ENCODE data around the gene TET1.
"Not testable (repeated sequence)": the region's sequence is repeated elsewhere in the genome, so short reads cannot be mapped to it uniquely, and the experiment has no call there.

Gene TET1

GRCh38 chr10:68734349-68734748 is 174.2 kb downstream of the TET1 start:
- ATAC-seq = no peak
- TF ChIP-seq TCF4 (CRISPR knock-in tag; IDR thresholded peaks at IDR 0.05; ENCODE audit: borderline replicate concordance) (no peak), ARNTL (CRISPR knock-in tag; IDR thresholded peaks at IDR 0.05; ENCODE audit: borderline replicate concordance, low read depth) (no peak), ZC3H10 (CRISPR knock-in tag; IDR thresholded peaks at IDR 0.05) (no peak), ZNF8 (CRISPR knock-in tag; IDR thresholded peaks at IDR 0.05) (no peak)

- no peak for ATAC-seq
- TF ChIP-seq ARNTL (CRISPR knock-in tag; IDR thresholded peaks at IDR 0.05; ENCODE audit: borderline replicate concordance, low read depth) (no peak), SNAI2 (CRISPR knock-in tag; IDR thresholded peaks at IDR 0.05) (no peak), ZFP30 (CRISPR knock-in tag; IDR thresholded peaks at IDR 0.05) (no peak), ZFP3 (CRISPR knock-in tag; IDR thresholded peaks at IDR 0.05) (no peak), RARB (CRISPR knock-in tag; IDR thresholded peaks at IDR 0.05) (no peak), ZNF8 (CRISPR knock-in tag; IDR thresholded peaks at IDR 0.05) (no peak), ZC3H10 (CRISPR knock-in tag; IDR thresholded peaks at IDR 0.05) (no peak), PPARA (CRISPR knock-in tag; IDR thresholded peaks at IDR 0.05; ENCODE audit: borderline replicate concordance) (no peak), BACH2 (CRISPR knock-in tag; IDR thresholded peaks at IDR 0.05; ENCODE audit: borderline replicate concordance) (no peak), PATZ1 (CRISPR knock-in tag; IDR thresholded peaks at IDR 0.05; ENCODE audit: borderline replicate concordance) (no peak), GLIS3 (CRISPR knock-in tag; IDR thresholded peaks at IDR 0.05) (no peak), ISL1 (CRISPR knock-in tag; IDR thresholded peaks at IDR 0.05) (no peak), OSR1 (CRISPR knock-in tag; IDR thresholded peaks at IDR 0.05) (no peak)
- TF ChIP-seq, protein P1, sequence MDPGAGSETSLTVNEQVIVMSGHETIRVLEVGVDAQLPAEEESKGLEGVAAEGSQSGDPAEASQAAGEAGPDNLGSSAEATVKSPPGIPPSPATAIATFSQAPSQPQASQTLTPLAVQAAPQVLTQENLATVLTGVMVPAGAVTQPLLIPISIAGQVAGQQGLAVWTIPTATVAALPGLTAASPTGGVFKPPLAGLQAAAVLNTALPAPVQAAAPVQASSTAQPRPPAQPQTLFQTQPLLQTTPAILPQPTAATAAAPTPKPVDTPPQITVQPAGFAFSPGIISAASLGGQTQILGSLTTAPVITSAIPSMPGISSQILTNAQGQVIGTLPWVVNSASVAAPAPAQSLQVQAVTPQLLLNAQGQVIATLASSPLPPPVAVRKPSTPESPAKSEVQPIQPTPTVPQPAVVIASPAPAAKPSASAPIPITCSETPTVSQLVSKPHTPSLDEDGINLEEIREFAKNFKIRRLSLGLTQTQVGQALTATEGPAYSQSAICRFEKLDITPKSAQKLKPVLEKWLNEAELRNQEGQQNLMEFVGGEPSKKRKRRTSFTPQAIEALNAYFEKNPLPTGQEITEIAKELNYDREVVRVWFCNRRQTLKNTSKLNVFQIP (CRISPR knock-in tag; IDR thresholded peaks at IDR 0.05; ENCODE audit: borderline replicate concordance, low read depth) = no peak
- TF ChIP-seq, protein P2, sequence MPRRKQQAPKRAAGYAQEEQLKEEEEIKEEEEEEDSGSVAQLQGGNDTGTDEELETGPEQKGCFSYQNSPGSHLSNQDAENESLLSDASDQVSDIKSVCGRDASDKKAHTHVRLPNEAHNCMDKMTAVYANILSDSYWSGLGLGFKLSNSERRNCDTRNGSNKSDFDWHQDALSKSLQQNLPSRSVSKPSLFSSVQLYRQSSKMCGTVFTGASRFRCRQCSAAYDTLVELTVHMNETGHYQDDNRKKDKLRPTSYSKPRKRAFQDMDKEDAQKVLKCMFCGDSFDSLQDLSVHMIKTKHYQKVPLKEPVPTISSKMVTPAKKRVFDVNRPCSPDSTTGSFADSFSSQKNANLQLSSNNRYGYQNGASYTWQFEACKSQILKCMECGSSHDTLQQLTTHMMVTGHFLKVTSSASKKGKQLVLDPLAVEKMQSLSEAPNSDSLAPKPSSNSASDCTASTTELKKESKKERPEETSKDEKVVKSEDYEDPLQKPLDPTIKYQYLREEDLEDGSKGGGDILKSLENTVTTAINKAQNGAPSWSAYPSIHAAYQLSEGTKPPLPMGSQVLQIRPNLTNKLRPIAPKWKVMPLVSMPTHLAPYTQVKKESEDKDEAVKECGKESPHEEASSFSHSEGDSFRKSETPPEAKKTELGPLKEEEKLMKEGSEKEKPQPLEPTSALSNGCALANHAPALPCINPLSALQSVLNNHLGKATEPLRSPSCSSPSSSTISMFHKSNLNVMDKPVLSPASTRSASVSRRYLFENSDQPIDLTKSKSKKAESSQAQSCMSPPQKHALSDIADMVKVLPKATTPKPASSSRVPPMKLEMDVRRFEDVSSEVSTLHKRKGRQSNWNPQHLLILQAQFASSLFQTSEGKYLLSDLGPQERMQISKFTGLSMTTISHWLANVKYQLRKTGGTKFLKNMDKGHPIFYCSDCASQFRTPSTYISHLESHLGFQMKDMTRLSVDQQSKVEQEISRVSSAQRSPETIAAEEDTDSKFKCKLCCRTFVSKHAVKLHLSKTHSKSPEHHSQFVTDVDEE (CRISPR knock-in tag; IDR thresholded peaks at IDR 0.05) = no peak
- TF ChIP-seq, protein P3, sequence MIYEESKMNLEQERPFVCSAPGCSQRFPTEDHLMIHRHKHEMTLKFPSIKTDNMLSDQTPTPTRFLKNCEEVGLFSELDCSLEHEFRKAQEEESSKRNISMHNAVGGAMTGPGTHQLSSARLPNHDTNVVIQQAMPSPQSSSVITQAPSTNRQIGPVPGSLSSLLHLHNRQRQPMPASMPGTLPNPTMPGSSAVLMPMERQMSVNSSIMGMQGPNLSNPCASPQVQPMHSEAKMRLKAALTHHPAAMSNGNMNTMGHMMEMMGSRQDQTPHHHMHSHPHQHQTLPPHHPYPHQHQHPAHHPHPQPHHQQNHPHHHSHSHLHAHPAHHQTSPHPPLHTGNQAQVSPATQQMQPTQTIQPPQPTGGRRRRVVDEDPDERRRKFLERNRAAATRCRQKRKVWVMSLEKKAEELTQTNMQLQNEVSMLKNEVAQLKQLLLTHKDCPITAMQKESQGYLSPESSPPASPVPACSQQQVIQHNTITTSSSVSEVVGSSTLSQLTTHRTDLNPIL (CRISPR knock-in tag; IDR thresholded peaks at IDR 0.05; ENCODE audit: low read depth) = no peak
Measured at GRCh38 chr10:68735119-68735518, 175.0 kb downstream of the TET1 start.

DNA sequence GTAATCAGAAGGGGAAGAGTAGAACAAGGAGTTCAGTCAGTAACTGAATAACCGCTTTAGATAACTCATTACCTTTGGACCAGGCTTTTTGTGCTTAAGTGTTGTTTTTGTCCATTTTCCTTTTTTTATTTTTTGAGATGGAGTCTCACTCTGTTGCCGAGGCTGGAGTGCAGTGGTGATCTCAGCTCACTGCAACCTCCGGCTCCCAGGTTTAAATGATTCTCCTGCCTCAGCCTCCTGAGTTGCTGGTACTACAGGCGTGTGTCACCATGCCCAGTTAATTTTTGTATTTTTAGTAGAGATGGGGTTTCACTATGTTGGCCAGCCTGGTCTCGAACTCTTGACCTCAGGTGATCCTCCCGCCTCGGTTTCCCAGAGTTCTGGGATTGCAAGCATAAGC is 175.6 kb downstream of the TET1 start:
- not testable (repeated sequence) for ATAC-seq

GRCh38 chr10:68740676-68741075 is 180.5 kb downstream of the TET1 start:
- not testable (repeated sequence) for ATAC-seq

DNA sequence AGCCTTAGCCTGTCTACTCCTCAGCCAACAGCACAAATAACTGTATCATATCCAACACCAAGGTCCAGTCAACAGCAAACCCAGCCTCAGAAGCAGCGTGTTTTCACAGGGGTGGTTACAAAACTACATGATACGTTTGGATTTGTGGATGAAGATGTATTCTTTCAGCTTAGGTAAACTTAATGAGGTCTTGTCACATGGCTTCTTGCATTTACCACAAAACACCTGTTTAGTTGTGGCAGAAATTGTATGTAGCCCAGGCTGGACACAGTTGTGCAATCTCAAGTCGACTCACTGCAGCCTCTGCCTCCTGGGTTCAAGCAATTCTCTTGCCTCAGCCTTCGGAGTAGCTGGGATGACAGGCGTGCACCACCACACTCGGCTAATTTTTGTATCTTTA is 182.3 kb downstream of the TET1 start:
- no peak for ATAC-seq
- no peak for TF ChIP-seq ZNF8 (CRISPR knock-in tag; IDR thresholded peaks at IDR 0.05)
- no peak for TF ChIP-seq PATZ1 (CRISPR knock-in tag; IDR thresholded peaks at IDR 0.05; ENCODE audit: borderline replicate concordance)
- TF ChIP-seq ZFP30 (CRISPR knock-in tag; IDR thresholded peaks at IDR 0.05) = no peak
